Measurements from ENCODE around the gene ANKRD63.

ANKRD63 gene

DNA sequence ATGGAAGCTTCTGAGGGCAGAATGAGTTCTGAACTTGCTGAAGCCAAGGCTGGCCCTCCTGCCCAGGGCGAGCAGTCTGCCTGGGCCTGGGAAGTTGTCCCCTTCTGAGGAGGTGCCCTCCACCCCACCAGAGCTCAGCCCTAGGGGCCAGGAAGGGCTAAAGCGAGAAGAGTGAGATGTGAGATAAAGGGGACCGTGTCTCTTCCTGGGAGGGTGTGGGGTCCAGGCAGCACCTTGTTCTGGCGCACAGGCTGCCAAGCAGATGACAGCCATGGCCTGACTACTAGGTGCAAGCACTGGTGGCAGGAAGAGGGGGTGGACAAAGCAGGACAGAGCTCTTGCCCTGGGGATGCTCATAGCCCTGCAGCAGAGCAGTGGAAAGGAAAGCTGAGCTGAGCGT, 40.3 kb downstream of the ANKRD63 start:
- no peak for DNase-seq (ENCODE audit: low read depth)

DNA sequence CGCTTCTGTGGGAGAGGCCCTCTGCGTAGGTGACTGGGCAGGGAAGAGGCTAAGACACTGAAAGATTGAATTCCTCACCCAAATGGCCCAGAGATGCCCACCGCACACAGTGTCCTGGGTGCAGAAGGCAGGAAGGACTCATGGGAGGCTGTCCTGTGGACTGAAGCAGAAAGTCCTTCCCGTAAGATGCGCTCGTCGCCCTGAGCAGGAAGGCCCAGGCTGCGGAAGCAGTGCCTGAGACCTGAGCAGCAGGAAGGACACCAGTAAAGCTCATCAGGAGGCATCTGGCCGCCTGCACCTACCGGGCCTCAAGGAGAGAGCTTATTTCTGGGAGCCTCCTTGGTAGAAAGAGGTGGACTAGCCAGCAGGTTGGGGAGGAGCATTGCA, 40.7 kb downstream of the ANKRD63 start:
- DNase-seq (ENCODE audit: low read depth), result no peak

DNA sequence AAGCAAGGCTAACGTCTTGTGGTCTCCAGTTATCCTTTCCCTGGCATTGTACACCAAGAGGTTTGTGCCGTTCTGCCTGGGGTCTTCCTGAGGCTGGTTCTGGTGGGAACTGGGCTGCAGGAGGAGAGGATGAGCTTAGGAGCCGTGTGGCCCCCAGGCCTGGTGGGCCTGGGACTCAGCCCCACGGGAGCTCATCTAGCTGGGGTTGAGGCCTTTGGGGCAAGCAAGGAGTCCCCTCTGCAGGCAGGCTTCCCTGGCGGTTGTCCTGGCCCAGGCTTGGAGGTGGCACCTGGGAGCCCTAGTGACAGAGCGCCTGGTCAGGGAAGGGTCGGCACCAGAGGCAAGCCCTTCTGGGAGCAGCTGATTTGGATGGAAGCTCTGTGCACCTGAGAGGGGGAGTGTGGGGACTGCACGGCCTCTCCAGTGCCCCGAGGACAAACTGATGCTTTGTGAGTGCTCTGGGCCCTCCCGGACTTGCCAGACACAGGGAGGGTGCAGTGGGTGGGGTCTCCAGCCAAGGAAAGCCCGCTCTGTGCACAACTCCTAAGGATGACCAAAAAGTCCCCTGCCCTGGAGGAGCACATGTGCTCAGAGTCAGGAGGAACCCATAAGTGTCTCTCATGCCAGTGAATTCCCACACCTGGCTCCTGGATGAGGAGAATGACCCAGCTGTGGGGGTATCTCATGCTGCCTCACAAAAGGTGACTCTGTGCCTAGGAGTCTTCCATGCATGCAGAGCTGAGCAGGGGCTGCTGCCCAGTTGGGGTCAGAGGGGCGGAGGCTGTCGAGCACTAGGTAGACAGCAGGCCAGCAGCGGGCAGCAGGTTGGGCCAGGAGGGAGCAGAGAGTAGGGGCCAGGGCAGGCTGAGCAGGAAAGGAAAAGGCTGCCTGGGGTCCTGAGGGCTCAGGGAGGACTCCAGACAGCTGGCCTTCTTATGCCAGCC, 41.3 kb downstream of the ANKRD63 start:
- no peak for DNase-seq (ENCODE audit: low read depth)

DNA sequence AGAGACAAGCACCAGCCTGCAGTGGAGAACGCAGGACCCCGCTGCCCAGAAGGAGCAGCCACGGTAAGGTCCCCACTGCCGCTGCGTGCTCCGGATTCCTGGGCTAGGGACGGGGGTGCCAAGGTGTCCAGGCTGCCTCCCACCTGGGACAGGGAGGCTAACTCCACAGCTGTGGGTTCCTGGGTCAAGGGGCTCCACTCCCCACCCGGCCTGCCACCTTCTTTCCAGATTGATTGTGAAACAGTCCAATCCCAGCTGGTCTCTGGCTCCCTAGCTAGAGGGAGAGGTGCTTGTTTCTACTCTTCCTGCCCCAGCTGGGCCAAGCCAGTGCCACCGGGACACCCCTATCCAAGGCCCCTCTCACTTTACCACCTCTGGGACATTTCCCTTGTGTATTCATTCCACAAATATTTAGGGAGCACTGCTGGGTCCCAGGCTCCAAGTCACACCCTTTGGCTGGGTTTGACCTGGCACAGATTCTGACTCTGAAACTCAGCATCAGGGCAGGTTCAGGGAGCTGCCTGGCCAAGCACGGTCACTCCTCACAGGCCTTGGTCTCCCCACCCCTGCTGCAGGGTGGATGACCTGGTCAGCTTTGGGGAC, 42.1 kb downstream of the ANKRD63 start:
- DNase-seq (ENCODE audit: low read depth), result no peak

DNA sequence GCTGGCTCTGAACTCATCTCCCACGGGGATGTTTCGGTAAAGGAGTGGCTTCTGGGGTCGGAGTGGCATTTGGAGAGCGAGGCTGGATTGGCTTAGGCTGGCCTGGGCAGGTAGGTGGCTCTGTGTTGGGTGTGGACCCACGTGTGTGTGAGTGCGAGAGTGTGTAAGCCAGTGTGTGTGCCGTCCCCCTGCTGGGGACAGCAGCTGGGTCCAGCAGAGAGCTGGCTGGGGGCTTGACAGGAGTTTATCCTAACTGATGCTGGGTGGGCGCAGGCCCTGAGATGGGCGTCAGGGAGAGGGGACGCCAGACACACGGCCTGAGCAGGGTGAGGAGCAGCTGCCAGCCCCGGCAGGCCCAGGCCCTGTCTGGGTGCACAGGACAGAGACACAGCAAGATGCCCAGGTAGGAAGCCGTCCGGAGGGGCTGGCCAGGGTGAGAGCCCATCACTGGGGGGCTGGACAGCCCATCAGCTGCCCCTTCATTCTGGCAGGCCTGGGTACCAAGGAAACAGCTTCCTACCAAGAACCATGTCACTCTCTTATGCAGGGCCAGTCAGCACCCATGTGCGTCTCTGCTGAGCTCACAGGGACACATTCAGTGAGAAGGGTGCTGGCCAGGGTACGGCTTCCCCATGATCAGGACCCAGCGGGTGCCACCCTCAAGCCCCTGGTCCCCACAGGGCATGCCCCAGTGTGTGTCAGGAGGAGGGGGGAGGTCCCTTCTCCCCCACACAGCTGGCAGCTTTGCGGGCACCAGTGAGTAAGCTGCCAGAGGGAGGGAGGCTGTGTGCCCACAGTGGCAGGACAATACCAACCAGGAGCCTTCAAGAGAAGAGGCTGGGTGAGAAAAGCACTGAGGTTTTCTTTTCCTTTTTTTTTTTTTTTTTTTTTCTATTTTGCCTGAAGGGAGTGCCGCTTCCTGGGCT, 42.9 kb downstream of the ANKRD63 start:
- DNase-seq (ENCODE audit: low read depth), result no peak

DNA sequence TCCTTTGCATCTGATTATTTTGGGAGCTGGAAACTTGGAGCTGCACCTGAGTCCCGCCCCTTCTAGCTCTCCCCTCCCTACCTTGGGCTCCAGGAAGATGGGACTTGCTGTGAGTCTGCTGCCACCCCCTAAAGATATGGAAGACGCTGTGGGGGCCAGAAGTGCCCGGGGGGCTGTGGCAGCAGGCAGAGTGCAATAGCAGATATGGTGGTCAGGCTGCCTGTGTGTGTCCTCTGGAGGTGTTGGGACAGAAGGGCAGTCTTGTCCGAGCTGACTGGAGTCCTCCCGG, 43.5 kb downstream of the ANKRD63 start:
- no peak for DNase-seq (ENCODE audit: low read depth)

DNA sequence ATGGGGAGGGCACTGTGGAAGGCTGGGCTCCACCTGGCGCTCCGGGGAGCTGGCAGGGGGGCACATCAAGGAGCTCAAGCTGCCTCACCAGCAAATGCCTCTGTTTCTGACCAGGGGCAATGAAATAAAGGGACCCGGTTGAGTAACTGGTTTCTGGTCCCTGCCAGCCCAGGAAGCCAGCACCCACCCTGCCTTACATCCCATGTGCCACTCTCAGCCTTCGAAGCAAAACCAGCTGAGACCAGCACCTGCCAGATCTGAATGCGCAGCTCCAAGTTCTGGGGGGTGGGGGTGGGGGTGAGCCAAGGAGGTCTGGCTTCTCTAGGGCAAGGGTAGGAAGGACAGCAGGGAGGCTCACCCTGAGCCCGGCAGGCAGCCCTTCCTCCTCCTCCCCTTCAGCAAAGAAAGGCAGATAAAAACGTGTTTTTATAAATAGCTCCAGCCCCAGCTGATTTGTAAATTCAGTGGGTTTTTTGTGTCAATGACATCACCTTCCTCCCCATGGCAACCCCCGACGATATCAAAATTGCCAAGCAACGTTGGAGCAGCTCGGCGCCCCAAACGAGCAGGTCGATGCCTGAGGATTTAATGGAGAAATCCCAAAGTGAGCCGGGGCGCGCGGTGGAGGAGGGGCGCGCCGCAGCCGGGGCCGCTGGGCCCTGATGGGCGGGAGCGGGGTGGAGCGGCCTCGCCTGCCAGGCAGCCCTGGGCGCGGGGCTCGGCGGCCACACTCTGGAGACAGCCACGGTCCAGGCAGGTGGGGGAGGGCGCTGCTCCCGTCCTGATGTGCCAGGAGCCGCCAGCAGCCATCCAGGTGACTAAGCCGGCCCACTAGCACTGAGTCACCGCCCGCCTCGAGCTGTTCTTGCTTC, 44.1 kb downstream of the ANKRD63 start, which contains the start of gene PAK6:
TSS of gene PAK6 (plus strand) at position 532 of the 872 bp plus-strand sequence. CDS start 25,723 bp downstream, outside the sequence.
- no peak for DNase-seq (ENCODE audit: low read depth)

DNA sequence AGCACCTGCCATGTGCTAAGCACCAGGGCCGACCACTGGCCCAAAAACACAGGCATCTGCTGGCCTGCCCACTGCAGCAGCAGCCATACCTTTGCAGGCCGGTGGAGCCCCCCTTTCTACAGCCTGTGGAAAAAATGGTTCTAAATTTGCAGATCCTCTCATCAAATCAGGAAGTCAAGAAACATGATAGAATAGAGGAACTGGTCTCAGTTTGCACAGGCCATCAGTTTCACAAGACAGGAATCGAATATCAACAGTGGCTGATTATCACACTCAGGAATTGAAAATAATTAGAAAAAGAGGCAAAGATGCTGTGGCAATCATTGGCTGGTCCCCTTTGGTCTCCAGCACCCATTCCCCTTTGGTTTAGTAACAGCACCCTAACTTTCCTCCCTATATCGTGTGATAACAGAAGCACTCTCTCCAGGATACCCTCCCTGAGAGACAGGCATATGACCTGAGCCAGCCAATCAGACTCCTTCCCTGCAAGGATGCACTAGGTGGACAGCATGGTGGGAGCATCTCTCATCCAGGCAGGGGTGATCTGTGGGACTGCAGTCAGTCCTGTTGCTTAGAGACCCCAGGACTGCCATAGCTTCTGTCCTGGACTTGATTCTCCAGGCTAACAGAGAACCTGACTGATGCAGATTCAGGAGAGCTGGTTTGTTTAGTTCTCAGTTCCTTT, 47.5 kb downstream of the ANKRD63 start:
- DNase-seq (ENCODE audit: low read depth), result no peak

DNA sequence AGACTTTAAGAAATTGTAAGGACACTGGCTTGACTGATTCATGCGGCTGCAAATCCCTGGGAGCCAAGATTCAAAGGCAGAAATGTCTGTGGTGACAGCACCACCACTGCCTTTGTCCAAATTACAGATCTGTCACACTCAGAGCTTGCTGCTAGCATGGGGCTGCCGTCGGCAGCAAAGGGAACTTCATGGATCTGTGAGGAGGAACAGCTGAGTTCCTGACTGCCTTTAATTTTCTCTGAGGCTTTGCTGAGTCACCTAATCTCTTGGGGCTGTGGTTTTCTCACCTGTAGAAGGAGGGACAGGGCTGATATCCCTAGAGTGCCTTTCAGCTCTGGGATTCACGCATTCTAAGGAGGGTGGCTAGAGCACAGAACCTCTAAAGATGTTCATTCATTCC, 48.1 kb downstream of the ANKRD63 start:
- no peak for DNase-seq (ENCODE audit: low read depth)

DNA sequence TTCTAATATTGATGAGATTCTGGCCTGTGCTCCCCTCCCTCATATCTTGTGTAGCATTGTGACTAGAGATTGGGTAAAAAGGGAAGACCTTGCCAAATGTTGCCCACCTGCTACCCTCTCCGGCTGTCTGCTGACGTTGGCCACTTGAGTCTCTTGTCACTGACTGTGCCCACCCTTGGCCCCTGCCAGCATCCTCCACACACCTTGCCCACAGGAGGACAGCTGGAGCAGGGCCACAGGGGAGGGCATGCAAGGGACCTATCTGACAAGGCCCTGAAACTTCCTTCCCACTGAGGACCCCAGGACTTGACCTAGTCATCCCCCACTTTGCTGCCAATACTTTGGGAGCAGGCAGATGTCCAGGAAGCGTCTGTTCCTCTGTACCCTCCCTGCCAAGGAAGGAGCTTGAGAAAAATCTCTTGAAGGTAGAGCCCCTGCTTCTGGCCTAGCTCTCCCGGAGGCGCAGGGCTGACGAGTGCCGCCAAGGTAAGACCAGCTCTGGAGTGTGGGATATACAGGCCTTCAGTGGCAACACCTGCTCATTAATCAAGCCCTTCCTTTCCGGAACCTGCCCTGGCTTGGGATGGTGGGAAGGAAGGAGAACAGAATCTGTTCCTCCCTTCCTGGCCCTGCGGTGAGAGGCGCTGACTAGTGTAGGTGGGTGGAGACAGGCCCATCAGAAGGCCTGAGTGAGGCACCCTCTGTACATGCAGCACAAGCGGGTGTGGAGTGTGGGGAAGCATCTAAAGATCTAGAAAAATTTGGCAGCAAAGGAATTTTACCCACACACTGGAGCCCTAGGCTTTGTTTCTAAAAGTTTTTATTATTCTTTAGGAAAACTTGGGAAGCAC, 48.9 kb downstream of the ANKRD63 start:
- DNase-seq (ENCODE audit: low read depth), result no peak

DNA sequence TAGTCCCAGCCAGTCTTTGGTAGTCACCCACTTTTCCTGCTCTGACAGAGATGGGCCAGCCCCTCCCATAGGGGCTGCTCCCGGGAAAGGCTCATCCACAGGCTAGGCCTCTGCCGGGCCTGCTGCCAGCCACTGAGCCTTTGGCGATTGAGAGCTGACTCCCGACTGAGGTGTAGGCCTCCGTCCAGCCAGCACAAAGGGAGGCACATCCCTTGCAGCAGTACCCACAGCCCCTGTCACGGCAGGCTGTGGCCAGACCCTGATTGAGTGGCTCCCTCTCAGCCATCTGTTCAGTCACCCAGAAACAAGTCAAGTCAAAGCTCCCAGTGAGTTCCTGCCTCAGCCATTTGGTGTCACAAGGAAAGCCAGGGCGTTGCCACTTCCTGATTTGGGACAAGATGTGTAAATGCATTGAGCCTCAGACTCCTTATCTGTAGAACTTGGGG, 50.2 kb downstream of the ANKRD63 start:
- DNase-seq (ENCODE audit: low read depth), result no peak

Measured in HS-27A (cell line).